H1 (cell line): ENCODE data around the gene UHMK1. TPM values are rescaled to one million over a fixed set of nuclear protein-coding genes. Genes with fewer than 3 reads are reported as not detected.

Experiments
- CTCF ChIA-PET: fragments of 300-600 bp; sonication (Branson Sonifier 250); formaldehyde crosslinking; loops from one replicate; lab custom pipeline; 2021; ENCODE audit not compliant: partially characterized antibody; lab: Charles Lee
- POLR2A ChIA-PET: fragments of 300-600 bp; sonication (Branson Sonifier 250); formaldehyde crosslinking; loops from one replicate; lab custom pipeline; 2021; ENCODE audit warnings: inconsistent platforms; ENCODE audit not compliant: partially characterized antibody; lab: Charles Lee
- DNase-seq, 2 experiments: peaks; one replicate each; pipeline versions ENCODE4 v3.0.0 to v3.0.0-alpha.2; 2010 to 2022; ENCODE audit warnings: low spot score in 2 of 2, low read depth in 1 of 2, mixed read lengths in 1 of 2
- FAIRE-seq: peaks from 2 replicates; lab custom pipeline; 2011; peaks lifted over from hg19 to GRCh38; lab: Jason Lieb, UNC
- H2AFZ ChIP-seq: 2 replicates; pipeline ENCODE4 v1.8.1; 2012; ENCODE audit warnings: low read length, inconsistent platforms
- H2AK5ac ChIP-seq: 2 replicates; pipeline ENCODE4 v1.6.1; 2013; ENCODE audit warnings: low read depth, low read length
- H2BK120ac ChIP-seq: replicated peaks from 2 replicates; pipeline ENCODE3; 2013; ENCODE audit warnings: low read depth, low read length, inconsistent platforms
- H2BK12ac ChIP-seq: 2 replicates; pipeline ENCODE4 v1.6.1; 2013; ENCODE audit warnings: low read depth, low read length
- H2BK15ac ChIP-seq: 2 replicates; pipeline ENCODE4 v1.6.1; 2013; ENCODE audit warnings: low read length
- H2BK20ac ChIP-seq: 2 replicates; pipeline ENCODE4 v1.6.1; 2013; ENCODE audit warnings: low read length
- H2BK5ac ChIP-seq: 2 replicates; pipeline ENCODE4 v1.6.1; 2013; ENCODE audit warnings: low read depth, low read length
- H3K14ac ChIP-seq: 2 replicates; pipeline ENCODE4 v1.6.1; 2013; ENCODE audit warnings: inconsistent platforms; ENCODE audit not compliant: insufficient read length
- H3K18ac ChIP-seq: 2 replicates; pipeline ENCODE4 v1.6.1; 2013; ENCODE audit warnings: low read length; ENCODE audit errors: extremely low read depth
- H3K23ac ChIP-seq: 2 replicates; pipeline ENCODE4 v1.6.1; 2013; ENCODE audit warnings: inconsistent platforms; ENCODE audit not compliant: insufficient read length
- H3K23me2 ChIP-seq: 2 replicates; pipeline ENCODE4 v1.6.1; 2013; ENCODE audit warnings: low read depth, low read length
- H3K27ac ChIP-seq: 2 replicates; pipeline ENCODE4 v1.6.1; 2011; ENCODE audit warnings: low read depth, low read length, inconsistent platforms
- H3K27me3 ChIP-seq, 4 experiments: replicated peaks in 1 of 4; 1 replicate in 1 of 4; 2 replicates in 3 of 4; pipeline versions ENCODE4 v1.6.1 to v1.8.1; 2011 to 2013; ENCODE audit warnings: low read length in 3 of 4, mild to moderate bottlenecking in 3 of 4, inconsistent platforms in 2 of 4, mixed read lengths in 2 of 4, moderate library complexity in 1 of 4; ENCODE audit not compliant: control insufficient read depth in 3 of 4, insufficient read depth in 3 of 4; ENCODE audit errors: extremely low read depth in 1 of 4
- H3K36me3 ChIP-seq, 4 experiments: 2 replicates each; pipeline versions ENCODE4 v1.6.1 to v1.8.1; 2011 to 2013; ENCODE audit warnings: mild to moderate bottlenecking in 4 of 4, low read length in 3 of 4, moderate library complexity in 2 of 4, control low read depth in 1 of 4, inconsistent platforms in 1 of 4; ENCODE audit not compliant: insufficient read depth in 4 of 4, control insufficient read depth in 2 of 4
- H3K4ac ChIP-seq: replicated peaks from 2 replicates; pipeline ENCODE3; 2013; ENCODE audit warnings: low read length, low read depth, mixed read lengths, inconsistent platforms; ENCODE audit not compliant: insufficient read length
- H3K4me1 ChIP-seq, 4 experiments: replicated peaks in 1 of 4; 1 replicate in 1 of 4; 2 replicates in 3 of 4; pipeline versions ENCODE4 v1.6.1 to v1.8.1; 2011 to 2013; ENCODE audit warnings: low read length in 3 of 4, inconsistent platforms in 2 of 4, mixed read lengths in 1 of 4; ENCODE audit not compliant: insufficient read depth in 4 of 4, control insufficient read depth in 3 of 4
- H3K4me2 ChIP-seq, 2 experiments: 2 replicates each; pipeline versions ENCODE4 v1.6.1 to v1.8.1; 2011 to 2013; ENCODE audit warnings: low read depth in 2 of 2, low read length in 2 of 2, control low read depth in 1 of 2, inconsistent platforms in 1 of 2, mild to moderate bottlenecking in 1 of 2; ENCODE audit not compliant: insufficient read depth in 1 of 2
- H3K4me3 ChIP-seq, 4 experiments: fragments of 200-600, 300-600 bp in 1 of 4; sonication (generic), shearing (Covaris generic), sonication (Bioruptor Twin) in 1 of 4; 2 replicates each; pipeline versions ENCODE4 v1.5.1 to v1.8.1; 2011 to 2016; ENCODE audit warnings: low read length in 4 of 4, low read depth in 3 of 4, control low read depth in 2 of 4, inconsistent platforms in 2 of 4, mild to moderate bottlenecking in 2 of 4, mixed read lengths in 1 of 4, moderate library complexity in 1 of 4; ENCODE audit not compliant: insufficient read depth in 2 of 4; ENCODE audit errors: extremely low read depth in 1 of 4
- H3K56ac ChIP-seq: replicated peaks from 2 replicates; pipeline ENCODE3; 2013; ENCODE audit warnings: low read depth, mild to moderate bottlenecking, mixed read lengths, low read length, inconsistent platforms; ENCODE audit not compliant: insufficient read length
- H3K79me1 ChIP-seq: 2 replicates; pipeline ENCODE4 v1.6.1; 2013; ENCODE audit warnings: low read depth, low read length, control low read depth
- H3K79me2 ChIP-seq, 2 experiments: 2 replicates each; pipeline versions ENCODE4 v1.6.1 to v1.8.1; 2012 to 2013; ENCODE audit warnings: low read length in 2 of 2, mild to moderate bottlenecking in 2 of 2, inconsistent platforms in 1 of 2; ENCODE audit not compliant: insufficient read depth in 2 of 2, control insufficient read depth in 1 of 2
- H3K9ac ChIP-seq, 4 experiments: replicated peaks in 1 of 4; 1 replicate in 1 of 4; 2 replicates in 3 of 4; pipeline versions ENCODE4 v1.6.1 to v1.8.1; 2011 to 2013; ENCODE audit warnings: low read depth in 3 of 4, low read length in 3 of 4, control low read depth in 2 of 4, mild to moderate bottlenecking in 2 of 4, moderate library complexity in 2 of 4, inconsistent platforms in 1 of 4; ENCODE audit errors: extremely low read depth in 1 of 4
- H3K9me3 ChIP-seq, 2 experiments: 2 replicates each; pipeline versions ENCODE4 v1.6.1 to v1.8.1; 2012 to 2013; ENCODE audit warnings: mild to moderate bottlenecking in 2 of 2, moderate library complexity in 2 of 2, control low read depth in 1 of 2, inconsistent platforms in 1 of 2, low read depth in 1 of 2, low read length in 1 of 2, mixed read lengths in 1 of 2; ENCODE audit not compliant: insufficient read depth in 2 of 2
- H4K20me1 ChIP-seq, 2 experiments: replicated peaks in 1 of 2; 2 replicates each; pipeline versions ENCODE3 to v1.8.1; 2011 to 2013; ENCODE audit warnings: inconsistent platforms in 2 of 2, low read length in 2 of 2, mild to moderate bottlenecking in 1 of 2; ENCODE audit not compliant: insufficient read depth in 2 of 2, control insufficient read depth in 1 of 2
- H4K5ac ChIP-seq: 2 replicates; pipeline ENCODE4 v1.6.1; 2013; ENCODE audit warnings: low read length, low read depth, mixed read lengths, inconsistent platforms; ENCODE audit not compliant: insufficient read length
- H4K8ac ChIP-seq: 2 replicates; pipeline ENCODE4 v1.8.0; 2013; ENCODE audit warnings: mild to moderate bottlenecking, moderate library complexity, low read length, inconsistent platforms; ENCODE audit not compliant: insufficient read depth; ENCODE audit errors: extremely low read depth
- H4K91ac ChIP-seq: replicated peaks from 2 replicates; pipeline ENCODE3; 2013; ENCODE audit warnings: low read length, mixed read lengths, inconsistent platforms; ENCODE audit not compliant: insufficient read length
- NANOG ChIP-seq: IDR thresholded peaks from 2 replicates; pipeline ENCODE4 v1.6.1; 2011; ENCODE audit warnings: low read length, low read depth, mild to moderate bottlenecking, inconsistent platforms; ENCODE audit not compliant: insufficient read depth, poor library complexity, severe bottlenecking
- SIN3A ChIP-seq, 2 experiments: IDR thresholded peaks in 1 of 2; conservative IDR thresholded peaks in 1 of 2; 2 replicates each; pipeline ENCODE4 v1.6.1; 2011 to 2012; ENCODE audit warnings: low read length in 2 of 2, improper control_type of control experiment in 1 of 2, low read depth in 1 of 2, mild to moderate bottlenecking in 1 of 2
- YY1 ChIP-seq: IDR thresholded peaks from 2 replicates; pipeline ENCODE4 v1.6.1; 2011; ENCODE audit warnings: low read depth, mild to moderate bottlenecking, low read length
- polyA plus RNA-seq, 7 experiments: library from polyadenylated mRNA; depleted of rRNA in 3 of 7; stranded (reverse) in 5 of 7; unstranded in 2 of 7; fragments of >200 nt in 5 of 7; fragments of 200-250 nt in 2 of 7; gene quantifications; 1 replicate in 5 of 7; 2 replicates in 1 of 7; 4 replicates in 1 of 7; pipeline versions ENCODE4 v1.2.1 to v1.2.3, GENCODE V29; 2011 to 2013; ENCODE audit warnings: missing spikeins in 2 of 7, mixed read lengths in 2 of 7
- total RNA-seq: library from RNA; stranded (reverse); fragmentation: NEBNext Ultra II Directional; extraction: Animal tissue kit (Norgen Biotek cat#: 25700); gene quantifications from 2 replicates; pipeline ENCODE4 v1.2.1, GENCODE V29; 2021

UHMK1 gene
- total and polyA plus RNA-seq, 2 of the 8 experiments (the other 6 are each of a cell fraction or from before 2014, with no cell fraction given): 4.6 to 16.1 TPM

DNA sequence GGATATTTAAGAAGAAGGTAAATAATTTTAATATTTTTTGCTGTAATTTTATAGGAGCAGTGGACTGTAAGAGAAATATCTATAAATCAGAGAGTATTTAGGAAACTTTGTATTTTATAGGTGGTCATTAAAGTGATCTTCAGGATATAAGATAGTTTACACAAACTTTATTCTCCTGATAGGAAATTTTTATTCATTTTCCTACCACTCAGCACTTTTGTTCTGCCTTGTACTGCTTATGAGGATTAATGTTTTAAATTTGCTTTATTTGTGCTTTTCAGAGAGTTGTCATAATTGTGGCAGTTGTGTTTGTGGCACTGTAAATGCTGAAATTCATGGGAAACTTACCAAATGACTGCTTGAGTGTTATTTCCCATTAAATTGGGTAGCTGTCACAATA lies 29.7 kb downstream of the UHMK1 start:
- no peak overlapping the region for H2BK20ac ChIP-seq
- H3K27ac ChIP-seq: no peak overlapping the region
- H3K79me1 ChIP-seq: no peaks in the 10 kb centered on the region
- H2BK5ac ChIP-seq: no peak overlapping the region
- H3K18ac ChIP-seq: no peak overlapping the region
- H3K27me3 ChIP-seq: no peaks in the 10 kb centered on the region
- no peak overlapping the region for H3K4me3 ChIP-seq
- FAIRE-seq (no peak), DNase-seq (no peak)
- no peak overlapping the region for H2AFZ ChIP-seq
- H3K14ac ChIP-seq: no peak overlapping the region
- H3K4ac ChIP-seq: no peak overlapping the region
- H4K20me1 ChIP-seq: peaks cover 0 to 2% of the 10 kb centered on the region in 2 experiments
- H3K23ac ChIP-seq: no peak overlapping the region
- ChIA-PET CTCF (interaction anchor here (1.0 kb wide), 2 partner anchors 20 to 293 kb away, joined by 3 read pairs; no protein-coding TSS in a partner anchor), POLR2A (no interaction called here)
- no peaks in the 10 kb centered on the region for H3K9me3 ChIP-seq
- peaks cover 0 to 9% (median 5%) of the 10 kb centered on the region in 4 experiments; a peak in 3 of 7 replicates for H3K4me1 ChIP-seq
- no peak overlapping the region for H4K8ac ChIP-seq
- H3K36me3 ChIP-seq: peaks cover 7 to 27% (median 14%) of the 10 kb centered on the region in 4 experiments
- no peak overlapping the region for H2BK120ac ChIP-seq
- no peak overlapping the region for H2AK5ac ChIP-seq
- H3K4me2 ChIP-seq: no peak overlapping the region
- H3K23me2 ChIP-seq: no peaks in the 10 kb centered on the region
- no peaks in the 10 kb centered on the region for H3K79me2 ChIP-seq
- TF ChIP-seq YY1 (no peak), SIN3A (conservative IDR thresholded peaks at IDR 0.05 in 1 of 2, IDR thresholded peaks at IDR 0.05 in 1 of 2; ENCODE audit: low read depth in 1 of 2, low read length in 2 of 2) (no peak), NANOG (no peak)
- no peak overlapping the region for H2BK12ac ChIP-seq
- no peak overlapping the region for H3K56ac ChIP-seq
- no peak overlapping the region for H2BK15ac ChIP-seq
- no peak overlapping the region for H3K9ac ChIP-seq
- H4K91ac ChIP-seq: no peak overlapping the region
- H4K5ac ChIP-seq: no peak overlapping the region
